HG03159 (cell line): Measurements from ENCODE around the gene TESK2.

Source experiments
- ATAC-seq: cut with Tn5 transposase; IDR thresholded peaks from one replicate; pipeline ENCODE4 v1.9.1; 2021; ENCODE audit warnings: mild to moderate bottlenecking, moderate library complexity; ENCODE audit not compliant: unreplicated experiment

Gene TESK2

GRCh38 chr1:45306319-45306718, 184.6 kb downstream of the TESK2 start:
- ATAC-seq, result no peak

- no peak for ATAC-seq
Measured at GRCh38 chr1:45305231-45305630, 185.7 kb downstream of the TESK2 start.

GRCh38 chr1:45304311-45305081, 186.5 kb downstream of the TESK2 start:
- ATAC-seq, result peak; percentile 14

DNA sequence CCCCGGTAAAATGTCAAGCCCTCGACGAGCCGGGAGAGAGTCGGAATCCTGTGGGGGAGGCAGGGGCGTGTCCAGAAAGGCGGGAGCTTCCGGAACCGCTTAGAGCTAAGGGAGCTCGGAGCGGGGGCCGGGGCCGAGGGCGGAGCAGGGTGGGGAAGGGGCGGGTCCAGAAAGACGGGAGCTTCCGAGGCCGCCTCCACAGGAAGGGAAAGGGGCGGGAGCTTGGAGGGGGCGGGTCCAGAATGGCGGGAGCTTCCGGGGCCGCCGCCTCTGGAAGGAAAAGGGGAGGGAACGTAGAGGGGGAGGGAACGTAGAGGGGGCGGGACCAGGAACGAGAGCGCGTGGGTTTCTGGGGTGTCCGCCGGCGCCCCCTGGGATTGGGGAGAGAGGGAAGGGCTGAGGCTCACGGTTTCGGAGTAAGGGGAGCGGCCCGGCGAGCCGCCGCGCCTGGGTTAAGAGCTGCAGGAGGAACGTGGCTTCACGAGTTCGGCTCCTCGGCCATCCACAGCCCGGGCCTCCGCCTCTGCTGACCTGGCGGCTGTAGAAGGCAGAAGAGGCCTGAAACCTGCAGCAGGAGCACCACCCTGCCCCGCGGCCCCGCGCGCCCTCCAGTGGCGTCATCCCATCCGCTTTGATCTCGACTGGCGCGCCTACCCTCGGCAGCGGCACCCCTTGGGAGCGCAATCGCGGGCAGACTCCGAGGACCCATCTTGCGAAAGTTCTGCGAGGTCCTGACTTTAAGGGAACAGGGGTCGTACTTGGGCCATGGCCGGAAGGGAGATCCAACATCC, 187.2 kb downstream of the TESK2 start:
- ATAC-seq, result peak; percentile 65

GRCh38 chr1:45302505-45303150, 188.3 kb downstream of the TESK2 start:
- ATAC-seq, result no peak

DNA sequence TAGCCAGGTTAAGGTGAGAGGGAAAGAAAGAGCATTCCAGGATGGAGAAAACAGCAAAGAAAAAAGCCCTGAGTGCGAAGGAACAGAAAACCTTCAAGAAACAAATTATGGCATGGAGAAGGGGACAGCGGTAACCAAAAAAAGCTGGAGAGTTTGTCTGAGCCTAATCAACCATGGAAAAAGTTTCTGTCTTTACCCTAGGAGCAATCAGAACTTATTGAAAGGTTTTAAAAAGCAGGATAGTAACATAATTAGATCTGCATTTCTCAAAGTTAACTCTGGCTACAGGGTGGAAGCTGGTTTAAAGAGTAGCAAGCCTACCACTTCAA, 190.3 kb downstream of the TESK2 start:
- no peak for ATAC-seq

GRCh38 chr1:45299981-45300668, 190.8 kb downstream of the TESK2 start:
- no peak for ATAC-seq

DNA sequence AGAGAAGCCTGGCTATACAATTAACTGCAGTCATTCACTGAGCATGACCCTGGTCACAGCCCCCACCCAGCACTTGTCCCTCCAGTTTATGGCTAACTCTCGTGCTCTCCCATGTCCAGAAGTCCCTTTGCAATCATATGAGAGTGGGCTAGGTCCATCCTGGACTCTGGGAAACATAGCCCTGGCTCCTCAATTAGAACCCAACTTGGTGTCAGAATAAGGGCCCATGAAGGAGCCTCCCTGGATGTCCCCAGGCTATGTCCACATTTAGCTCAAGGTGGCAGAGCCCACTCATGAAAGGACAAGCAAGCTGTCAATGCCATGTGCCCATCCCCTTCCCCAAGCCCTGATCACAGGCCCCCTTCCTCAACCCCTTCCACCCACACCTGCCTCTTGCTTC, 191.7 kb downstream of the TESK2 start:
- no peak for ATAC-seq

GRCh38 chr1:45297666-45298356, 193.2 kb downstream of the TESK2 start:
- ATAC-seq, result no peak
